Neural progenitor cell (in vitro differentiated cells): ENCODE results near the gene RXRB. TPM values are rescaled to one million over a fixed set of nuclear protein-coding genes. Genes with fewer than 3 reads are reported as not detected.

ENCODE experiments used
- DNase-seq: peaks from one replicate; pipeline ENCODE4 v3.0.0-alpha.2; 2016; ENCODE audit warnings: low spot score
- H2AFZ ChIP-seq: fragments of 200-600 bp; sonication (generic); replicated peaks from 2 replicates; pipeline ENCODE4 v1.6.1; 2016; ENCODE audit warnings: antibody characterized with exemption
- H3F3A ChIP-seq: fragments of 200-600 bp; sonication (generic); 2 replicates; pipeline ENCODE4 v1.6.1; 2016; ENCODE audit warnings: antibody characterized with exemption, low read depth
- H3K27ac ChIP-seq: fragments of 200-600 bp; sonication (generic); 2 replicates; pipeline ENCODE4 v1.5.1; 2016; ENCODE audit warnings: mild to moderate bottlenecking
- H3K27me3 ChIP-seq: fragments of 200-600 bp; sonication (generic); 2 replicates; pipeline ENCODE4 v1.6.1; 2016; ENCODE audit warnings: mild to moderate bottlenecking, moderate library complexity
- H3K36me3 ChIP-seq: fragments of 200-600 bp; sonication (generic); 2 replicates; pipeline ENCODE4 v1.5.1; 2016
- H3K4me1 ChIP-seq: fragments of 200-600 bp; sonication (generic); 2 replicates; pipeline ENCODE4 v1.6.1; 2016; ENCODE audit warnings: mixed run types
- H3K4me2 ChIP-seq: fragments of 200-600 bp; sonication (generic); 2 replicates; pipeline ENCODE4 v1.6.1; 2016
- H3K4me3 ChIP-seq: fragments of 200-600 bp; sonication (generic); 2 replicates; pipeline ENCODE4 v1.5.1; 2016
- H3K79me2 ChIP-seq: fragments of 200-600 bp; sonication (generic); 2 replicates; pipeline ENCODE4 v1.6.1; 2016; ENCODE audit warnings: low read depth
- H3K9ac ChIP-seq: fragments of 200-600 bp; sonication (generic); 2 replicates; pipeline ENCODE4 v1.6.1; 2016
- H3K9me3 ChIP-seq: fragments of 200-600 bp; sonication (generic); 2 replicates; pipeline ENCODE4 v1.5.1; 2016; ENCODE audit warnings: low read depth
- H4K20me1 ChIP-seq: fragments of 200-600 bp; sonication (generic); 2 replicates; pipeline ENCODE4 v1.6.1; 2016; ENCODE audit warnings: low read depth
- H3K27ac Mint-ChIP-seq: 3 replicates; pipeline ENCODE4 v1.8.0; 2021; ENCODE audit warnings: mixed read lengths
- H3K27me3 Mint-ChIP-seq: 2 replicates; pipeline ENCODE4 v1.8.0; 2022; ENCODE audit warnings: low read depth, mild to moderate bottlenecking, inconsistent platforms, moderate library complexity, mixed read lengths; ENCODE audit not compliant: insufficient read depth
- H3K36me3 Mint-ChIP-seq: 3 replicates; pipeline ENCODE4 v1.8.0; 2021; ENCODE audit warnings: mixed read lengths
- H3K4me1 Mint-ChIP-seq: 3 replicates; pipeline ENCODE4 v1.8.0; 2021; ENCODE audit warnings: mixed read lengths
- H3K4me3 Mint-ChIP-seq: 3 replicates; pipeline ENCODE4 v1.8.0; 2021; ENCODE audit warnings: mild to moderate bottlenecking, moderate library complexity, mixed read lengths
- H3K9me3 Mint-ChIP-seq: 3 replicates; pipeline ENCODE4 v1.8.0; 2020; ENCODE audit warnings: mixed read lengths
- EZH2 ChIP-seq: fragments of 200-600 bp; sonication (generic); IDR thresholded peaks from 2 replicates; pipeline ENCODE4 v1.6.1; 2017; ENCODE audit warnings: antibody characterized with exemption, mild to moderate bottlenecking, moderate library complexity
- EZH2phosphoT487 ChIP-seq: fragments of 200-600 bp; sonication (generic); IDR thresholded peaks from 2 replicates; pipeline ENCODE4 v1.6.1; 2017; ENCODE audit warnings: antibody characterized with exemption
- total RNA-seq: library from RNA; depleted of rRNA; stranded (reverse); fragments of >200 nt; gene quantifications from 2 replicates; pipeline ENCODE4 v1.2.3, GENCODE V29; 2015; ENCODE audit warnings: low replicate concordance
- TF ChIP-seq, protein P1 (sequence below): fragments of 200-600 bp; sonication (generic); IDR thresholded peaks from 2 replicates; pipeline ENCODE4 v1.5.1; 2017; ENCODE audit warnings: antibody characterized with exemption, mild to moderate bottlenecking

The RXRB gene
- total RNA-seq, 1 donor from 2014 or later: 10.2 TPM

DNA sequence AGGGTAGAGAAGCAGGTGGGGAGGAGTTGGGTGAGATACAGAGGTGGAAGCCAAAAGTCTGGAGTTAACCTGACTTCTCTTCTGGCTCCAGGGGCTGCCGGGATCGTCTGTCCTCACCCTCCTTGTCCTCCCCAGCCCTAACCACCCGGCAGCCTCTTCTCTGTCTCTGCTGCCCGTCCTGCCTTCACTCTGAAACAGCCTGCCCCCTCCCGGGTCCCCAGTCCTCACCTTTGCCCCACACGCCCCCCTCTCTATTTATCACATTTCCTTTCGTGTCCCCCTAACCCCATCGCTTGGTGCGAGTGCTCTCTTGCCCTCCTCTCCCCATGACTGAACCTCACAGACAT, 13.5 kb upstream of the RXRB start:
- peak overlapping the region; percentile 89 for H2AFZ ChIP-seq
- Mint-ChIP-seq H3K36me3 (peaks cover 17% of the 10 kb centered on the region), H3K27me3 (peaks cover 16% of the 10 kb centered on the region), H3K4me3 (peak overlapping the region; percentile 85), H3K27ac (peak overlapping the region; percentile 94), H3K9me3 (no peaks in the 10 kb centered on the region), H3K4me1 (peaks cover 61% of the 10 kb centered on the region)
- peak overlapping the region; percentile 86 for H3K4me2 ChIP-seq
- H3K79me2 ChIP-seq: peaks cover 7% of the 10 kb centered on the region
- H4K20me1 ChIP-seq: peaks cover 38% of the 10 kb centered on the region
- TF ChIP-seq, protein P1, sequence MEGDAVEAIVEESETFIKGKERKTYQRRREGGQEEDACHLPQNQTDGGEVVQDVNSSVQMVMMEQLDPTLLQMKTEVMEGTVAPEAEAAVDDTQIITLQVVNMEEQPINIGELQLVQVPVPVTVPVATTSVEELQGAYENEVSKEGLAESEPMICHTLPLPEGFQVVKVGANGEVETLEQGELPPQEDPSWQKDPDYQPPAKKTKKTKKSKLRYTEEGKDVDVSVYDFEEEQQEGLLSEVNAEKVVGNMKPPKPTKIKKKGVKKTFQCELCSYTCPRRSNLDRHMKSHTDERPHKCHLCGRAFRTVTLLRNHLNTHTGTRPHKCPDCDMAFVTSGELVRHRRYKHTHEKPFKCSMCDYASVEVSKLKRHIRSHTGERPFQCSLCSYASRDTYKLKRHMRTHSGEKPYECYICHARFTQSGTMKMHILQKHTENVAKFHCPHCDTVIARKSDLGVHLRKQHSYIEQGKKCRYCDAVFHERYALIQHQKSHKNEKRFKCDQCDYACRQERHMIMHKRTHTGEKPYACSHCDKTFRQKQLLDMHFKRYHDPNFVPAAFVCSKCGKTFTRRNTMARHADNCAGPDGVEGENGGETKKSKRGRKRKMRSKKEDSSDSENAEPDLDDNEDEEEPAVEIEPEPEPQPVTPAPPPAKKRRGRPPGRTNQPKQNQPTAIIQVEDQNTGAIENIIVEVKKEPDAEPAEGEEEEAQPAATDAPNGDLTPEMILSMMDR: no peak
- TF ChIP-seq EZH2 (no peak), EZH2phosphoT487 (no peak)
- no peaks in the 10 kb centered on the region for H3K9me3 ChIP-seq
- peak overlapping the region; percentile 44 for H3K9ac ChIP-seq
- H3K27ac ChIP-seq: no peak overlapping the region
- peaks cover 81% of the 10 kb centered on the region for H3K27me3 ChIP-seq
- no peak for DNase-seq
- peaks cover 17% of the 10 kb centered on the region for H3K4me1 ChIP-seq
- H3K36me3 ChIP-seq: no peaks in the 10 kb centered on the region
- H3F3A ChIP-seq: peaks cover 28% of the 10 kb centered on the region
- H3K4me3 ChIP-seq: peak overlapping the region; percentile 59

DNA sequence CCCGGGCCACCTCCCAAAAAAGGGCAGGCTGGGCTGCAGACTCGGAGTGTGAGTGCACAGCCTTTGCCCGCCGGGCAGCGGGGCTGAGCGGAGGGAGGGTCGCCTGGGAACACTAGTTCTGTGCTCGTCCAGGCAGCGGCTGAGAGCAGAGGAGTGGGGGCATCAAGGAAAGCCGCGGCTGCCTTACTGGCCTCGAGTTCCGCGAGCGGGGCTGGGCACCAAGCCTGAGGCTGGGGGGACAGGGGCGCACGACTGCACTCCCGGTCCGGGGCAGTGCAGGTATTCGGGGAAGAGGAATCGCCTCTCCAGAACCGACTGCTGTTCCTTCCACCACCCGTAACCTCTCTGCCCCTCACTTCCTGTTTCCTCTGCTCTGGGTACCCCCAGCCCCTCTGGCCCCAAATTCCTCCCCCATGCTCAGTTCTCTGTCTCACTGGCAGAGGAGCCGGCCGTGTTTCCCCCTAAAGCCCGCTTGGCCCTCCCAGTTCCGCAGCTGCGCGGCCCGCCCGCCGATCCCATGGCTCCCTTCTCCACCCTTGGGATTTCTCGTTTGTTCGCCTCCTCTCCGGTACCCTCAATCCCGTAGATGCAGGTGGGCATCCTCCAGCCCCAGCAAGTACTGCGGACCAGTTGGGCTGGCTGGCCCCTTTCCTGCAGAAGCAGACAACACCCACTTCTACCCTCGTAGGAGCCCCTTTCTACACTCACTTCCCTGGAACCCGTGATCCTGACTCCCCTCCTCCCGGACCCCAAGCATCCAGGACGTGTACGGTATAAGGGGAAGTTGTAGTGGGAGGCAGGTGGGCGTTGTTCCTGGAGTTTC, 12.9 kb upstream of the RXRB start:
- H3K27ac ChIP-seq: no peak overlapping the region
- peaks cover 42% of the 10 kb centered on the region for H4K20me1 ChIP-seq
- TF ChIP-seq, protein P1: no peak
- TF ChIP-seq EZH2phosphoT487 (no peak), EZH2 (no peak)
- Mint-ChIP-seq H3K27ac (peak overlapping the region; percentile 94), H3K4me1 (peaks cover 64% of the 10 kb centered on the region), H3K4me3 (peak overlapping the region; percentile 85), H3K9me3 (no peaks in the 10 kb centered on the region), H3K36me3 (peaks cover 17% of the 10 kb centered on the region), H3K27me3 (peaks cover 16% of the 10 kb centered on the region)
- H3K4me3 ChIP-seq: peak overlapping the region; percentile 59
- H3K4me1 ChIP-seq: peaks cover 20% of the 10 kb centered on the region
- H3K27me3 ChIP-seq: peaks cover 75% of the 10 kb centered on the region
- no peaks in the 10 kb centered on the region for H3K36me3 ChIP-seq
- peaks cover 31% of the 10 kb centered on the region for H3F3A ChIP-seq
- peak; percentile 63 for DNase-seq
- peak overlapping the region; percentile 86 for H3K4me2 ChIP-seq
- no peaks in the 10 kb centered on the region for H3K9me3 ChIP-seq
- peak overlapping the region; percentile 44 for H3K9ac ChIP-seq
- H3K79me2 ChIP-seq: peaks cover 10% of the 10 kb centered on the region
- peak overlapping the region; percentile 89 for H2AFZ ChIP-seq

DNA sequence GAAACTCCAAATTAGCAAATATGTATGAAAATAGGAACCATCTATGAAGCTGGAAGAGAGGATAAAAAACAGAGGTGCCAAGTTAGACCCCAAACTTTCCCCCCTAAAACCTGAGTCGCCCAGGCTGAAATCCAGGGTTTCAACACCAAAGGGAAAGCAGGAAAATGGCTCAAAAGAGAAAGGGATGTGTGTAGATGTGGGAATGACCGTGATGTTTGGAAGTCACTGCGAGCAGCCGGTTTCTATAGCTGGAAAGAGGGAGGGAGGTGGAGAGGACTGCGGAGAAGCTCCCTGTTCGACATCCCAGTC, 12.3 kb upstream of the RXRB start:
- Mint-ChIP-seq H3K27ac (peak overlapping the region; percentile 87), H3K27me3 (peaks cover 16% of the 10 kb centered on the region), H3K4me3 (peak overlapping the region; percentile 85), H3K36me3 (peaks cover 17% of the 10 kb centered on the region), H3K4me1 (peaks cover 60% of the 10 kb centered on the region), H3K9me3 (no peaks in the 10 kb centered on the region)
- H2AFZ ChIP-seq: no peak overlapping the region
- H3F3A ChIP-seq: peaks cover 31% of the 10 kb centered on the region
- H3K4me1 ChIP-seq: peaks cover 20% of the 10 kb centered on the region
- TF ChIP-seq, protein P1: no peak
- TF ChIP-seq EZH2 (no peak), EZH2phosphoT487 (no peak)
- H4K20me1 ChIP-seq: peaks cover 42% of the 10 kb centered on the region
- no peaks in the 10 kb centered on the region for H3K36me3 ChIP-seq
- H3K9ac ChIP-seq: no peak overlapping the region
- peaks cover 15% of the 10 kb centered on the region for H3K79me2 ChIP-seq
- peak overlapping the region; percentile 59 for H3K4me3 ChIP-seq
- no peak for DNase-seq
- no peaks in the 10 kb centered on the region for H3K9me3 ChIP-seq
- no peak overlapping the region for H3K27ac ChIP-seq
- peaks cover 70% of the 10 kb centered on the region for H3K27me3 ChIP-seq
- H3K4me2 ChIP-seq: peak overlapping the region; percentile 86
